ENCODE data around the gene VAMP1.

DNA sequence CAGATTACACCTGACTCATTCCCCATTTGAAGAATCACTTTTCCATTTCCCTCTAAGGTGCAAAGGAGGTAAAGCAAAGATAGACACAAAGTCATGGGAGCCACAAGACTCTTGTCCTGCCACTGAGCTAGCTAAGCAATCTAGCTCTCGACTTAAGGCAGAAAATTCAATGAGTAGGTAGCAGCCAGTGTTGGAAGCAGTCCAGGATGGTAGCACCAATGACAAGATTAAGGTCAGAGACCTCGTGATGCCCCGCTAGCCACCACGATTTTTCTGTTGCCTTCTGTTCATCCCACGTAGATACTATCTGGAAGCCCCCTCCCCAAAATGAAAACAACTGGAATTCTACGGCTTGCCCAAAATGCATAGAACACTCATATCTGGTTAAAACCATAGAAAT is 1.4 kb downstream of the VAMP1 start:
- TF ChIP-seq, protein P1, sequence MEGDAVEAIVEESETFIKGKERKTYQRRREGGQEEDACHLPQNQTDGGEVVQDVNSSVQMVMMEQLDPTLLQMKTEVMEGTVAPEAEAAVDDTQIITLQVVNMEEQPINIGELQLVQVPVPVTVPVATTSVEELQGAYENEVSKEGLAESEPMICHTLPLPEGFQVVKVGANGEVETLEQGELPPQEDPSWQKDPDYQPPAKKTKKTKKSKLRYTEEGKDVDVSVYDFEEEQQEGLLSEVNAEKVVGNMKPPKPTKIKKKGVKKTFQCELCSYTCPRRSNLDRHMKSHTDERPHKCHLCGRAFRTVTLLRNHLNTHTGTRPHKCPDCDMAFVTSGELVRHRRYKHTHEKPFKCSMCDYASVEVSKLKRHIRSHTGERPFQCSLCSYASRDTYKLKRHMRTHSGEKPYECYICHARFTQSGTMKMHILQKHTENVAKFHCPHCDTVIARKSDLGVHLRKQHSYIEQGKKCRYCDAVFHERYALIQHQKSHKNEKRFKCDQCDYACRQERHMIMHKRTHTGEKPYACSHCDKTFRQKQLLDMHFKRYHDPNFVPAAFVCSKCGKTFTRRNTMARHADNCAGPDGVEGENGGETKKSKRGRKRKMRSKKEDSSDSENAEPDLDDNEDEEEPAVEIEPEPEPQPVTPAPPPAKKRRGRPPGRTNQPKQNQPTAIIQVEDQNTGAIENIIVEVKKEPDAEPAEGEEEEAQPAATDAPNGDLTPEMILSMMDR (IDR thresholded peaks at IDR 0.05; ENCODE audit: low read depth, low read length, poor library complexity, severe bottlenecking): no peak
- no peak for TF ChIP-seq EZH2phosphoT487 (IDR thresholded peaks at IDR 0.05; ENCODE audit: borderline replicate concordance, low read length)
